GM12801 (cell line): ENCODE data around the gene RRP12.

Experiments
- CTCF ChIP-seq: IDR thresholded peaks from one replicate; pipeline ENCODE4 v1.5.1; 2011; ENCODE audit warnings: control low read depth; ENCODE audit not compliant: insufficient read length; ENCODE audit errors: extremely low read depth

RRP12 gene

GRCh38 chr10:97336942-97337831, 64.0 kb downstream of the RRP12 start:
- TF ChIP-seq CTCF: no peak

GRCh38 chr10:97336446-97336845, 64.7 kb downstream of the RRP12 start:
- TF ChIP-seq CTCF: no peak

- TF ChIP-seq CTCF: no peak
These were observed 65.1 kb downstream of the RRP12 start for GRCh38 chr10:97336006-97336405.

- no peak for TF ChIP-seq CTCF
These were observed 65.9 kb downstream of the RRP12 start for GRCh38 chr10:97335188-97335619.

- no peak for TF ChIP-seq CTCF
These were observed 66.6 kb downstream of the RRP12 start, which contains the start of gene FRAT2 for GRCh38 chr10:97334370-97335175. Gene FRAT2 (minus strand): TSS chr10:97334729. CDS start chr10:97334572, 157 bp downstream.

- TF ChIP-seq CTCF: no peak
These were observed 67.4 kb downstream of the RRP12 start for GRCh38 chr10:97333601-97334369.

GRCh38 chr10:97333351-97333600, 67.9 kb downstream of the RRP12 start:
- no peak for TF ChIP-seq CTCF
